ENCODE measurements around the gene FOLR2.

- TF ChIP-seq TAF1 (conservative IDR thresholded peaks at IDR 0.05) (no peak), CTCF (IDR thresholded peaks at IDR 0.05; ENCODE audit: low read depth, low read length, missing input control) (no peak), REST (IDR thresholded peaks at IDR 0.05) (no peak), FOXA1 (IDR thresholded peaks at IDR 0.05) (no peak), RAD21 (IDR thresholded peaks at IDR 0.05) (no peak), YY1 (IDR thresholded peaks at IDR 0.05) (no peak)
Measured at GRCh38 chr11:72244361-72245262, 28.0 kb downstream of the FOLR2 start.
